Adrenal gland (tissue), 12 donors: ENCODE measurements around the gene LSMEM2. TPM values are rescaled to one million over a fixed set of nuclear protein-coding genes. Genes with fewer than 3 reads are reported as not detected.

Experiments used
- DNase-seq, 7 donors: peaks; one replicate each; pipeline ENCODE4 v3.0.0-alpha.2; 2019 to 2020
- H3K27ac ChIP-seq, 5 donors: fragments of 200-600 bp; sonication (generic) in 4 of 5; 1 replicate in 3 of 5; 2 replicates in 2 of 5; pipeline versions ENCODE4 v1.5.1 to v1.8.0; 2016 to 2020; ENCODE audit warnings: mild to moderate bottlenecking in 1 of 5
- H3K27me3 ChIP-seq: fragments of 200-600 bp; 2 replicates; pipeline ENCODE4 v1.8.0; 2021
- H3K36me3 ChIP-seq, 2 donors: fragments of 200-600 bp; replicated peaks in 1 of 2; 1 replicate in 1 of 2; 2 replicates in 1 of 2; pipeline versions ENCODE4 v1.5.1 to v1.8.0; 2018 to 2022
- H3K4me1 ChIP-seq, 2 donors: fragments of 200-600 bp; replicated peaks in 1 of 2; 1 replicate in 1 of 2; 2 replicates in 1 of 2; pipeline versions ENCODE4 v1.5.1 to v1.8.0; 2018 to 2021
- H3K4me3 ChIP-seq, 4 donors: fragments of 200-600 bp; sonication (generic) in 3 of 4; one replicate each; pipeline ENCODE4 v1.5.1; 2016 to 2018
- H3K9me3 ChIP-seq, 3 donors: fragments of 200-600 bp; sonication (generic) in 1 of 3; replicated peaks in 1 of 3; 1 replicate in 2 of 3; 2 replicates in 1 of 3; pipeline versions ENCODE4 v1.5.1 to v1.8.0; 2016 to 2021
- CTCF ChIP-seq, 6 experiments: fragments of 450-650 bp in 4 of 6; fragments of 200-600 bp in 2 of 6; sonication (generic) in 1 of 6; IDR thresholded peaks; 1 replicate in 5 of 6; 2 replicates in 1 of 6; pipeline versions ENCODE4 v1.5.1 to v1.8.0; 2016 to 2021; ENCODE audit warnings: antibody characterized with exemption in 6 of 6, mild to moderate bottlenecking in 2 of 6, moderate library complexity in 1 of 6
- POLR2A ChIP-seq, 2 donors: fragments of 450-650 bp; IDR thresholded peaks; one replicate each; pipeline ENCODE4 v1.6.1; 2017; ENCODE audit warnings: antibody characterized with exemption in 2 of 2, mild to moderate bottlenecking in 2 of 2, moderate library complexity in 1 of 2
- WGBS, 4 donors: extraction: QIAGEN DNeasy Blood & Tissue Kit in 2 of 4; methylation state at CpG; one replicate each; pipeline versions ENCODE4 v1.1.5 to v1.1.7; 2013 to 2017; 5-methylcytosine and 5-hydroxymethylcytosine counted together
- intact Hi-C, 2 donors: fragments of 100-400 bp; cut with DNase I; formaldehyde crosslinking; loops; one replicate each; pipeline versions ENCODE4 v1.14.1 to v1.15.0; 2022 to 2023
- polyA plus RNA-seq, 3 donors: library from polyadenylated mRNA; stranded (reverse); fragments of 200-250 nt in 2 of 3; fragments of 350-450 nt in 1 of 3; fragmentation: Illumina TruSeq in 1 of 3; extraction: RNeasy Lipid Tissue Mini Kit (QIAGEN cat#74804) in 1 of 3; gene quantifications; one replicate each; pipeline ENCODE4 v1.2.3, GENCODE V29; 2013 to 2014
- total RNA-seq, 9 donors: library from RNA; depleted of rRNA in 4 of 9; stranded (reverse); fragments of >200 nt in 4 of 9; fragments of 120-200 nt in 1 of 9; fragmentation: NEBNext Ultra II Directional in 1 of 9; extraction: Animal tissue kit (Norgen Biotek cat#: 25700) in 1 of 9; gene quantifications; one replicate each; pipeline versions ENCODE4 v1.1.0 to v1.2.4, GENCODE V29; 2013 to 2023
- donor health status: healthy with polysubstance abuse.
- donor health status: Bipolar disorder and iron deficiency.
- donor health status: DM: yes; HTN: yes; CAD: no.
- donor health status: DM: no; HTN: no; CAD: no.
- donor health status: DM: no; HTN: no; CAD: no.
- donor health status: DM: yes; HTN: yes; CAD: no.

LSMEM2 gene
- total and polyA plus RNA-seq, 12 donors: 0.09 to 0.76 (median 0.47) TPM; not detected in 5

DNA sequence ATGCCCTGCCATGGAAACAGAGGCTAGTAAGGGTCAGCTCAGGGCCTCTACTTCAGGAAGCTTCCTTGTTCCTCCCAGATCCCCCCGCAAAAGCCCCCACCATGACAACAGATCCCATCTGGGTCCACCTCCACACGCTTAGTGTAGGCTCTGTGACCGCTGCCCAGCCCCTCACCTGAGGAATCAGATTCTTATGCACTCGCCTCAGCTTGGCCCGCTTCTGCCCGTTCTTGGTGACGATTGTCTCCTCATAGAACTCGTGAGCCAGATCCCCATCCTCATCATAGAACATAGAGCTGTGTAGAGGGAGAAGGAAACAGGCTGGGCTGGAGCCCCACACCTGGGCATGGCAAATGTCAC lies 47.3 kb downstream of the LSMEM2 start:
- WGBS, 4 donors: 84 to 90% (median 85%) methylated on average over 8 of the region's 8 CpGs

DNA sequence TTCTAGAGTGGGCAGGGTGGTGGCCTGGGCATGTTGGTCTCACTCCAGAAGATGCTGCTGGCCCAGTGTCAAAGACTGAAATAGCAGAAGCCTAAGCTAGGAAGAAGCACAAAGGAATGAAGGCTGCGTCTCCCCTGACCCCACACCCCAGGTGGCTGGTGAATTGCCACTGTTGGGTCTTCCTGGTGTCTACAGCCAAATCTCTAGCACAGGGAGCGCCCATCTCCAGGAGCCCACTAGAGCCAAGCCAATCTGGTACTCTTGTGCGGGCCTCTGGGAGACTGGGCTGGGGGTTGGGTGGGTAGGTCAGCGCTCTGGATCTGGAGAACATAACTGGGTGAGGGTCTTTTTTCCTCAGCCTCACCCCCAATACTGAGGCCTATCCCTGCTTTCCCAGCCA lies 48.2 kb downstream of the LSMEM2 start:
- no peaks in the 10 kb centered on the region for H3K9me3 ChIP-seq
- peaks cover 16 to 43% of the 10 kb centered on the region in 2 donors for H3K4me1 ChIP-seq
- TF ChIP-seq CTCF (IDR thresholded peaks at IDR 0.05): no peak
- no peak for TF ChIP-seq POLR2A (IDR thresholded peaks at IDR 0.05)
- no peaks in the 10 kb centered on the region for H3K27me3 ChIP-seq
- peaks cover 0 to 42% of the 10 kb centered on the region in 2 donors for H3K36me3 ChIP-seq
- 59 to 75% (median 70%) methylated on average over 4 of the region's 4 CpGs for WGBS, 4 donors
- H3K4me3 ChIP-seq: peak overlapping the region in 2 of 4 donors; percentile 63 to 83
- peak overlapping the region in 1 of 5 donors; percentile 11 for H3K27ac ChIP-seq
- intact Hi-C loops: no loop called here
- peak in 1 of 7 donors; percentile 56 for DNase-seq

More for the DNA sequence above, 47.3 kb downstream of the LSMEM2 start:
- no peaks in the 10 kb centered on the region for H3K27me3 ChIP-seq
- H3K4me1 ChIP-seq: peaks cover 20 to 48% of the 10 kb centered on the region in 2 donors
- H3K9me3 ChIP-seq: no peaks in the 10 kb centered on the region
- intact Hi-C loops: no loop called here
- no peak overlapping the region for H3K27ac ChIP-seq
- TF ChIP-seq CTCF (IDR thresholded peaks at IDR 0.05) (no peak), POLR2A (IDR thresholded peaks at IDR 0.05) (no peak)
- H3K36me3 ChIP-seq: peaks cover 0 to 33% of the 10 kb centered on the region in 2 donors
- no peak for DNase-seq
- no peak overlapping the region for H3K4me3 ChIP-seq

DNA sequence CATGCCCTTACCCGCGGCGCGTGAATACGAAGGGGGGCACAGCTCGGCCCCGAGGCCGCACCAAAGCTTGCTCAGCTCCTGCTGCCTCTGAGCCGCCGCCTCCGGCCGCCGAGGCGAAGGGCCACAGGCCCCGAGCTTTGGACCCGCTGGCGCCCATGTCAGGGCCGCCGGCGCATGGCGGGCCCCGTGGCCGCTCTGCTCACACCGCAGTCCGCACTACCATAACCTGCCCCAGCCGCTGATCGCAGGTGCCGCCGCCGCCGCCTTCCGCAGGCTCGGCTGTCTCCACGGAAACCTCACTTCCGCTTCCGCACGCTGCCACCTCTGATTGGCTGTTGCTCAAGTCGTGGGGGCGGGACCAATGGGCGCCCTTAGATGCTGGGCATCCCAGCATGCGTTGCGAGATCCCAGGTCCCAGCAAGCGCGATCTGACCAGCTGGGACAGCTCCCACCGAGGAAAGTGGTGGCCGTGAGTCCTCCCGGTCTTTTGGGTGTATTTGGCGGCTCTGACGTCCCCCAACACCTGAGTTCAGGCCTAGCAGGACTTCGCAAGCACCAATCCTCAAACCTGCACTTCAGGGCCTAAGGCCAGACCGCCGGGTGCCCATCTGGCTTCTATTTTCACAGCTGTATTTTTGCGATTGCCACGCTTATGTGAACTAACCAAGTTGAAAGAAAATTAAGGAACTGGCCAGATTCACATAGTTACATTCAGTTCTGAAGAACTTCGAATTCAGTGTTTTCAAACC lies 49.2 kb downstream of the LSMEM2 start, which contains the start of gene TUSC2:
Gene TUSC2 (minus strand): TSS at position 281 of the 749 bp plus-strand sequence. CDS start 124 bp downstream, at position 157.
- no peaks in the 10 kb centered on the region for H3K27me3 ChIP-seq
- H3K27ac ChIP-seq: peak within 1 kb of the TSS; percentile 30 to 85 (median 63)
- peak within 1 kb of the TSS; percentile 63 to 92 (median 83) for H3K4me3 ChIP-seq
- intact Hi-C loops: no loop called here
- TF ChIP-seq POLR2A (IDR thresholded peaks at IDR 0.05) (peak; percentile 53 to 68), CTCF (IDR thresholded peaks at IDR 0.05) (no peak)
- no peaks in the 10 kb centered on the region for H3K9me3 ChIP-seq
- 2 to 4% (median 3%) methylated on average over 21 to 55 of the region's 55 CpGs for WGBS, 4 donors
- peak; percentile 96 to 99 (median 98) for DNase-seq
- H3K36me3 ChIP-seq: peaks cover 0 to 46% of the 10 kb centered on the region in 2 donors
- peaks cover 12 to 36% of the 10 kb centered on the region in 2 donors for H3K4me1 ChIP-seq

DNA sequence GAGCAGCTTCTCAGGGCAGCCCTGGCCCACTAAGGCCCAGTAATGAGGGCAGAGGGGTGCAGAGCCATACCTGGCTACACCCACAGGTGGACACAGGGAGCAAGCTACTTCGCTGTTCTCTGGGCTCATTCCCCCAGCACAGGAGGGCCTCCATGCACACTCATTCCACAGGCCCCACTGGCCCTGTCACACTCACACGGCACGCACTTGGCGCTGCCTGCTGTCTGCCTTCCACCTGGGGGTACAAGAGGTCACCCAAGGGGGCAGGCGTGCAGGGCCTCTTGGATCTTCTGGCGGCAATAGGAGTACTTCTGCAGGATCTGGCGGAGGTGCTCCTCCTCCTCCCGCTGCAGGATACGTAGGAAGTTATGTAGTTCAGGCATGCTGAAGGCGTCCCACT lies 51.4 kb downstream of the LSMEM2 start:
- Histone ChIP-seq H3K4me1 (peaks cover 17 to 40% of the 10 kb centered on the region in 2 donors), H3K4me3 (no peak overlapping the region), H3K9me3 (no peaks in the 10 kb centered on the region), H3K36me3 (peaks cover 0 to 46% of the 10 kb centered on the region in 2 donors), H3K27me3 (no peaks in the 10 kb centered on the region), H3K27ac (no peak overlapping the region)
- TF ChIP-seq POLR2A (IDR thresholded peaks at IDR 0.05) (no peak), CTCF (IDR thresholded peaks at IDR 0.05) (no peak)
- DNase-seq: no peak
- intact Hi-C loops: loop anchor here in 1 of 2 donors (5.0 kb wide), 1 partner anchor 43 kb away; no protein-coding TSS in a partner anchor
- 86 to 95% (median 91%) methylated on average over 9 to 10 of the region's 10 CpGs for WGBS, 4 donors
